SK-N-SH treated with all-trans-retinoic acid at 6 μM for 48 hours (cell line): ENCODE results near the gene WNT10A.

Source experiments
- ATAC-seq: fragments of 200-7000 bp; cut with Tn5 transposase; 3 replicates; pipeline ENCODE4 v1.9.1; 2020; ENCODE audit warnings: mild to moderate bottlenecking, moderate library complexity
- ARNTL ChIP-seq: fragments of 450-650 bp; formaldehyde crosslinking; IDR thresholded peaks from 2 replicates; pipeline ENCODE4 v1.5.0; 2020; ENCODE audit warnings: low read depth, mild to moderate bottlenecking, moderate library complexity, borderline replicate concordance
- BACH2 ChIP-seq: fragments of 250-450 bp; sonication (Bioruptor Pico); IDR thresholded peaks from 2 replicates; pipeline ENCODE4 v1.9.0; 2021; ENCODE audit warnings: mild to moderate bottlenecking, borderline replicate concordance
- CSDC2 ChIP-seq: fragments of 250-450 bp; sonication (Bioruptor Pico); IDR thresholded peaks from 2 replicates; pipeline ENCODE4 v1.5.0; 2020; ENCODE audit warnings: mild to moderate bottlenecking, moderate library complexity
- ESRRG ChIP-seq: fragments of 250-450 bp; sonication (Bioruptor Pico); IDR thresholded peaks from 2 replicates; pipeline ENCODE4 v1.6.1; 2021; ENCODE audit warnings: mild to moderate bottlenecking
- GLIS3 ChIP-seq: fragments of 250-450 bp; sonication (Bioruptor Pico); IDR thresholded peaks from 2 replicates; pipeline ENCODE4 v1.5.0; 2020; ENCODE audit warnings: mild to moderate bottlenecking, moderate library complexity
- ISL1 ChIP-seq: fragments of 250-450 bp; sonication (Bioruptor Pico); IDR thresholded peaks from 2 replicates; pipeline ENCODE4 v2.1.2; 2022; ENCODE audit warnings: mild to moderate bottlenecking, moderate library complexity
- OSR1 ChIP-seq: fragments of 250-450 bp; sonication (Bioruptor Pico); IDR thresholded peaks from 2 replicates; pipeline ENCODE4 v1.8.0; 2022; ENCODE audit warnings: moderate library complexity, mild to moderate bottlenecking, inconsistent platforms
- PPARA ChIP-seq: fragments of 250-450 bp; sonication (Bioruptor Pico); IDR thresholded peaks from 2 replicates; pipeline ENCODE4 v1.5.0; 2020; ENCODE audit warnings: mild to moderate bottlenecking, borderline replicate concordance
- RARB ChIP-seq: fragments of 250-450 bp; sonication (Bioruptor Pico); IDR thresholded peaks from 2 replicates; pipeline ENCODE4 v1.8.0; 2021; ENCODE audit warnings: mild to moderate bottlenecking, moderate library complexity
- SNAI2 ChIP-seq: fragments of 250-450 bp; sonication (Bioruptor Pico); IDR thresholded peaks from 2 replicates; pipeline ENCODE4 v1.5.0; 2020; ENCODE audit warnings: mild to moderate bottlenecking, moderate library complexity
- TCF4 ChIP-seq: fragments of 250-450 bp; sonication (Bioruptor Pico); IDR thresholded peaks from 2 replicates; pipeline ENCODE4 v1.8.0; 2021; ENCODE audit warnings: mild to moderate bottlenecking, moderate library complexity, borderline replicate concordance
- TOX ChIP-seq: fragments of 250-450 bp; sonication (Bioruptor Pico); IDR thresholded peaks from 2 replicates; pipeline ENCODE4 v1.8.0; 2021; ENCODE audit warnings: mild to moderate bottlenecking, moderate library complexity, borderline replicate concordance
- ZC3H10 ChIP-seq: fragments of 250-450 bp; sonication (Bioruptor Pico); IDR thresholded peaks from 2 replicates; pipeline ENCODE4 v1.5.1; 2021; ENCODE audit warnings: mild to moderate bottlenecking, moderate library complexity
- ZFP3 ChIP-seq: fragments of 250-450 bp; sonication (Bioruptor Pico); IDR thresholded peaks from 2 replicates; pipeline ENCODE4 v1.5.0; 2020; ENCODE audit warnings: mild to moderate bottlenecking, moderate library complexity
- ZFP30 ChIP-seq: fragments of 450-650 bp; formaldehyde crosslinking; IDR thresholded peaks from 2 replicates; pipeline ENCODE4 v1.5.0; 2022; ENCODE audit warnings: mild to moderate bottlenecking, moderate library complexity
- ZNF565 ChIP-seq: fragments of 450-650 bp; formaldehyde crosslinking; conservative IDR thresholded peaks from 2 replicates; pipeline ENCODE4 v1.5.0; 2020; ENCODE audit warnings: low read depth, mild to moderate bottlenecking, moderate library complexity
- ZNF70 ChIP-seq: fragments of 450-650 bp; formaldehyde crosslinking; IDR thresholded peaks from 2 replicates; pipeline ENCODE4 v1.5.0; 2020; ENCODE audit warnings: mild to moderate bottlenecking, moderate library complexity
- ZNF8 ChIP-seq: fragments of 450-650 bp; formaldehyde crosslinking; IDR thresholded peaks from 2 replicates; pipeline ENCODE4 v1.5.0; 2020; ENCODE audit warnings: mild to moderate bottlenecking, moderate library complexity
- TF ChIP-seq, protein P1 (sequence below): fragments of 250-450 bp; sonication (Bioruptor Pico); IDR thresholded peaks from 2 replicates; pipeline ENCODE4 v1.8.0; 2021; ENCODE audit warnings: low read depth, mild to moderate bottlenecking, moderate library complexity, borderline replicate concordance
- TF ChIP-seq, protein P2 (sequence below): fragments of 250-450 bp; sonication (Bioruptor Pico); IDR thresholded peaks from 2 replicates; pipeline ENCODE4 v1.5.1; 2021; ENCODE audit warnings: mild to moderate bottlenecking, moderate library complexity
- TF ChIP-seq, protein P3 (sequence below): fragments of 250-450 bp; sonication (Bioruptor Pico); IDR thresholded peaks from 2 replicates; pipeline ENCODE4 v1.5.0; 2020; ENCODE audit warnings: mild to moderate bottlenecking, moderate library complexity
- TF ChIP-seq, protein P4 (sequence below): fragments of 250-450 bp; sonication (Bioruptor Pico); IDR thresholded peaks from 2 replicates; pipeline ENCODE4 v1.8.0; 2020; ENCODE audit warnings: mild to moderate bottlenecking, moderate library complexity, borderline replicate concordance
- TF ChIP-seq, protein P5 (sequence below): fragments of 250-450 bp; sonication (Bioruptor Pico); IDR thresholded peaks from 2 replicates; pipeline ENCODE4 v1.5.1; 2020; ENCODE audit warnings: low read depth, mild to moderate bottlenecking, moderate library complexity

WNT10A gene

DNA sequence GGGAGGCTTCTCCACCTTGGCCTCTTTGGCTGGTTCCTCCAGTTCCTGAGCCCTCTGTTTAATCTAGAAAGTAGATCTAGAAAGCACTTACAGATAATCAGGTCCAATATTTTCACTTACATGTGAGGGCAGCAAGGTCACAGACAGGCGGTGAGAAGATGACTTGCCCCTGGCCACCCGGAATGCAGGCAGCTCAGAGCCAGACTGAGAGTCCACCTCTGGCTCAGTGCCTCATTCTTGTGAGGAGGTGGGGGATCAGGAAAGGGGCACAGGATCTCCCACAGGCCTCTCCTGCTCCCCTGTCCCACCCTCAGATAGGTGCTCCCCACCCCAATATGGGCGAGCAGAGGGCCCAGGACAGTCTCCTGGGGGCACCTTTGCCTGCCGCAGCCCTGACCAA lies 15.3 kb upstream of the WNT10A start:
- no peak for ATAC-seq
- no peak for TF ChIP-seq ZFP30
- TF ChIP-seq ESRRG (CRISPR knock-in tag): no peak
- TF ChIP-seq GLIS3 (CRISPR knock-in tag): no peak
- TF ChIP-seq TOX (CRISPR knock-in tag): no peak
- TF ChIP-seq ZNF565: no peak
- TF ChIP-seq TCF4: no peak
- TF ChIP-seq, protein P1, sequence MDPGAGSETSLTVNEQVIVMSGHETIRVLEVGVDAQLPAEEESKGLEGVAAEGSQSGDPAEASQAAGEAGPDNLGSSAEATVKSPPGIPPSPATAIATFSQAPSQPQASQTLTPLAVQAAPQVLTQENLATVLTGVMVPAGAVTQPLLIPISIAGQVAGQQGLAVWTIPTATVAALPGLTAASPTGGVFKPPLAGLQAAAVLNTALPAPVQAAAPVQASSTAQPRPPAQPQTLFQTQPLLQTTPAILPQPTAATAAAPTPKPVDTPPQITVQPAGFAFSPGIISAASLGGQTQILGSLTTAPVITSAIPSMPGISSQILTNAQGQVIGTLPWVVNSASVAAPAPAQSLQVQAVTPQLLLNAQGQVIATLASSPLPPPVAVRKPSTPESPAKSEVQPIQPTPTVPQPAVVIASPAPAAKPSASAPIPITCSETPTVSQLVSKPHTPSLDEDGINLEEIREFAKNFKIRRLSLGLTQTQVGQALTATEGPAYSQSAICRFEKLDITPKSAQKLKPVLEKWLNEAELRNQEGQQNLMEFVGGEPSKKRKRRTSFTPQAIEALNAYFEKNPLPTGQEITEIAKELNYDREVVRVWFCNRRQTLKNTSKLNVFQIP (CRISPR knock-in tag): no peak
- TF ChIP-seq PPARA (CRISPR knock-in tag): no peak
- TF ChIP-seq ZC3H10 (CRISPR knock-in tag): no peak
- no peak for TF ChIP-seq CSDC2 (CRISPR knock-in tag)
- TF ChIP-seq, protein P2, sequence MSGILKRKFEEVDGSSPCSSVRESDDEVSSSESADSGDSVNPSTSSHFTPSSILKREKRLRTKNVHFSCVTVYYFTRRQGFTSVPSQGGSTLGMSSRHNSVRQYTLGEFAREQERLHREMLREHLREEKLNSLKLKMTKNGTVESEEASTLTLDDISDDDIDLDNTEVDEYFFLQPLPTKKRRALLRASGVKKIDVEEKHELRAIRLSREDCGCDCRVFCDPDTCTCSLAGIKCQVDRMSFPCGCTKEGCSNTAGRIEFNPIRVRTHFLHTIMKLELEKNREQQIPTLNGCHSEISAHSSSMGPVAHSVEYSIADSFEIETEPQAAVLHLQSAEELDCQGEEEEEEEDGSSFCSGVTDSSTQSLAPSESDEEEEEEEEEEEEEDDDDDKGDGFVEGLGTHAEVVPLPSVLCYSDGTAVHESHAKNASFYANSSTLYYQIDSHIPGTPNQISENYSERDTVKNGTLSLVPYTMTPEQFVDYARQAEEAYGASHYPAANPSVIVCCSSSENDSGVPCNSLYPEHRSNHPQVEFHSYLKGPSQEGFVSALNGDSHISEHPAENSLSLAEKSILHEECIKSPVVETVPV (CRISPR knock-in tag): no peak
- no peak for TF ChIP-seq ARNTL (CRISPR knock-in tag)
- no peak for TF ChIP-seq RARB (CRISPR knock-in tag)
- TF ChIP-seq ZNF70 (CRISPR knock-in tag): no peak
- no peak for TF ChIP-seq BACH2 (CRISPR knock-in tag)
- TF ChIP-seq, protein P3, sequence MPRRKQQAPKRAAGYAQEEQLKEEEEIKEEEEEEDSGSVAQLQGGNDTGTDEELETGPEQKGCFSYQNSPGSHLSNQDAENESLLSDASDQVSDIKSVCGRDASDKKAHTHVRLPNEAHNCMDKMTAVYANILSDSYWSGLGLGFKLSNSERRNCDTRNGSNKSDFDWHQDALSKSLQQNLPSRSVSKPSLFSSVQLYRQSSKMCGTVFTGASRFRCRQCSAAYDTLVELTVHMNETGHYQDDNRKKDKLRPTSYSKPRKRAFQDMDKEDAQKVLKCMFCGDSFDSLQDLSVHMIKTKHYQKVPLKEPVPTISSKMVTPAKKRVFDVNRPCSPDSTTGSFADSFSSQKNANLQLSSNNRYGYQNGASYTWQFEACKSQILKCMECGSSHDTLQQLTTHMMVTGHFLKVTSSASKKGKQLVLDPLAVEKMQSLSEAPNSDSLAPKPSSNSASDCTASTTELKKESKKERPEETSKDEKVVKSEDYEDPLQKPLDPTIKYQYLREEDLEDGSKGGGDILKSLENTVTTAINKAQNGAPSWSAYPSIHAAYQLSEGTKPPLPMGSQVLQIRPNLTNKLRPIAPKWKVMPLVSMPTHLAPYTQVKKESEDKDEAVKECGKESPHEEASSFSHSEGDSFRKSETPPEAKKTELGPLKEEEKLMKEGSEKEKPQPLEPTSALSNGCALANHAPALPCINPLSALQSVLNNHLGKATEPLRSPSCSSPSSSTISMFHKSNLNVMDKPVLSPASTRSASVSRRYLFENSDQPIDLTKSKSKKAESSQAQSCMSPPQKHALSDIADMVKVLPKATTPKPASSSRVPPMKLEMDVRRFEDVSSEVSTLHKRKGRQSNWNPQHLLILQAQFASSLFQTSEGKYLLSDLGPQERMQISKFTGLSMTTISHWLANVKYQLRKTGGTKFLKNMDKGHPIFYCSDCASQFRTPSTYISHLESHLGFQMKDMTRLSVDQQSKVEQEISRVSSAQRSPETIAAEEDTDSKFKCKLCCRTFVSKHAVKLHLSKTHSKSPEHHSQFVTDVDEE: no peak
- TF ChIP-seq, protein P4, sequence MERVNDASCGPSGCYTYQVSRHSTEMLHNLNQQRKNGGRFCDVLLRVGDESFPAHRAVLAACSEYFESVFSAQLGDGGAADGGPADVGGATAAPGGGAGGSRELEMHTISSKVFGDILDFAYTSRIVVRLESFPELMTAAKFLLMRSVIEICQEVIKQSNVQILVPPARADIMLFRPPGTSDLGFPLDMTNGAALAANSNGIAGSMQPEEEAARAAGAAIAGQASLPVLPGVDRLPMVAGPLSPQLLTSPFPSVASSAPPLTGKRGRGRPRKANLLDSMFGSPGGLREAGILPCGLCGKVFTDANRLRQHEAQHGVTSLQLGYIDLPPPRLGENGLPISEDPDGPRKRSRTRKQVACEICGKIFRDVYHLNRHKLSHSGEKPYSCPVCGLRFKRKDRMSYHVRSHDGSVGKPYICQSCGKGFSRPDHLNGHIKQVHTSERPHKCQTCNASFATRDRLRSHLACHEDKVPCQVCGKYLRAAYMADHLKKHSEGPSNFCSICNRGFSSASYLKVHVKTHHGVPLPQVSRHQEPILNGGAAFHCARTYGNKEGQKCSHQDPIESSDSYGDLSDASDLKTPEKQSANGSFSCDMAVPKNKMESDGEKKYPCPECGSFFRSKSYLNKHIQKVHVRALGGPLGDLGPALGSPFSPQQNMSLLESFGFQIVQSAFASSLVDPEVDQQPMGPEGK (CRISPR knock-in tag): no peak
- TF ChIP-seq SNAI2 (CRISPR knock-in tag): no peak
- TF ChIP-seq ZNF8 (CRISPR knock-in tag): no peak
- TF ChIP-seq ZFP3 (CRISPR knock-in tag): no peak

DNA sequence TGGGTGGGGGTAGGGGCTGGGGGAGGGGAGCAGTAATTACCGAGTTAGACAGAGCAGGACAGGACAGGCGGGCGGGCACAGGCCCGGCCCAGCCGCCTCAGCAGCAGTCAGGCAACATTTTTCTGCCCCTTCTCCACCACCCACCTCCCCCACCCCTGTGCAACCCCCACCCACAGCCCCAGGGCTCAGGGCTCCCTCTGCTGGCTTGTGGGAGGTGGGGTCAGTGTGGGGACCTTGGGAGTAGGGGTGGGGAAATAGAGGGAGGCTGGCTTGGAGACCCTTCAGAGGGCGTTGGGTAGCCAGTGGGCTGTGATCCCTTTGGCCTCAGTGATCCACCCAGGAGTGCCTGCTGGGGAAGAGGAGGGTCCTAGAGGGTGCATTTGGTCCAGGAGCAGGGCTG lies 14.7 kb upstream of the WNT10A start:
- TF ChIP-seq PPARA (CRISPR knock-in tag) (no peak), ISL1 (CRISPR knock-in tag) (no peak), ZNF8 (CRISPR knock-in tag) (no peak), ZFP30 (no peak), ZFP3 (CRISPR knock-in tag) (no peak), RARB (CRISPR knock-in tag) (no peak), ZNF70 (CRISPR knock-in tag) (no peak), SNAI2 (CRISPR knock-in tag) (no peak), ZNF565 (no peak), CSDC2 (CRISPR knock-in tag) (no peak), ZC3H10 (CRISPR knock-in tag) (no peak), OSR1 (CRISPR knock-in tag) (no peak)
- TF ChIP-seq, protein P5, sequence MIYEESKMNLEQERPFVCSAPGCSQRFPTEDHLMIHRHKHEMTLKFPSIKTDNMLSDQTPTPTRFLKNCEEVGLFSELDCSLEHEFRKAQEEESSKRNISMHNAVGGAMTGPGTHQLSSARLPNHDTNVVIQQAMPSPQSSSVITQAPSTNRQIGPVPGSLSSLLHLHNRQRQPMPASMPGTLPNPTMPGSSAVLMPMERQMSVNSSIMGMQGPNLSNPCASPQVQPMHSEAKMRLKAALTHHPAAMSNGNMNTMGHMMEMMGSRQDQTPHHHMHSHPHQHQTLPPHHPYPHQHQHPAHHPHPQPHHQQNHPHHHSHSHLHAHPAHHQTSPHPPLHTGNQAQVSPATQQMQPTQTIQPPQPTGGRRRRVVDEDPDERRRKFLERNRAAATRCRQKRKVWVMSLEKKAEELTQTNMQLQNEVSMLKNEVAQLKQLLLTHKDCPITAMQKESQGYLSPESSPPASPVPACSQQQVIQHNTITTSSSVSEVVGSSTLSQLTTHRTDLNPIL (CRISPR knock-in tag): no peak
- TF ChIP-seq, protein P2 (CRISPR knock-in tag): no peak
- TF ChIP-seq, protein P4 (CRISPR knock-in tag): no peak
- TF ChIP-seq, all 23 proteins: peak for 0
- no peak for ATAC-seq
